ENCODE results near the gene TBX1. TPM values are rescaled to one million over a fixed set of nuclear protein-coding genes. Genes with fewer than 3 reads are reported as not detected.

The TBX1 gene
- total RNA-seq, 2 donors from 2014 or later = 1.1 to 2.9 TPM

DNA sequence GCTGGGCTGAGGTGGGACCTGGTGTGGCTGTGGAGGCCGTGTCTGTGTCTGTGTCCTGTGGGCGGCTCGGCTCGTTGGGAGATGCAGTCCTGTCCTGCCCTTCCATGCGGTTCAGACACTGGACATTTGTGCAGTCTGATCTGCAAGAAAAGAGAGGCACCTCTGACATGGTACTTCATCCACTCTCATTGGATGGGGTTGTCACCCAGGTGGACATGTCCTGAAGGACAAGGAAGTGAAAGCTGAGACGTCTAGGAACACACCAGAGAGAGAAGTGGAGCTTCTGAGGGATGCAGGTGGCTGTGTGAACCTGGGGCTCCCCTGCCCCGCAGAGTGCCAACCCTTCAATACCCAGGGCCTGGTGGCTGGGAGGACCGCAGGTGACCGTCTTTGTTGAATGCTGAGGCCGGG, 18.4 kb downstream of the TBX1 start:
- H3K27me3 Mint-ChIP-seq = peaks cover 0 to 8% of the 10 kb centered on the region in 2 donors
- no peaks in the 10 kb centered on the region for H3K36me3 Mint-ChIP-seq
- H3K4me1 Mint-ChIP-seq (ENCODE audit: low read depth in 2 of 2) = peaks cover 0 to 8% of the 10 kb centered on the region in 2 donors
- H3K9me3 Mint-ChIP-seq = no peaks in the 10 kb centered on the region
- no peak for DNase-seq (ENCODE audit: low spot score)
- H3K27ac Mint-ChIP-seq = no peak overlapping the region
- no peak overlapping the region for H3K4me3 Mint-ChIP-seq
- ATAC-seq = no peak

DNA sequence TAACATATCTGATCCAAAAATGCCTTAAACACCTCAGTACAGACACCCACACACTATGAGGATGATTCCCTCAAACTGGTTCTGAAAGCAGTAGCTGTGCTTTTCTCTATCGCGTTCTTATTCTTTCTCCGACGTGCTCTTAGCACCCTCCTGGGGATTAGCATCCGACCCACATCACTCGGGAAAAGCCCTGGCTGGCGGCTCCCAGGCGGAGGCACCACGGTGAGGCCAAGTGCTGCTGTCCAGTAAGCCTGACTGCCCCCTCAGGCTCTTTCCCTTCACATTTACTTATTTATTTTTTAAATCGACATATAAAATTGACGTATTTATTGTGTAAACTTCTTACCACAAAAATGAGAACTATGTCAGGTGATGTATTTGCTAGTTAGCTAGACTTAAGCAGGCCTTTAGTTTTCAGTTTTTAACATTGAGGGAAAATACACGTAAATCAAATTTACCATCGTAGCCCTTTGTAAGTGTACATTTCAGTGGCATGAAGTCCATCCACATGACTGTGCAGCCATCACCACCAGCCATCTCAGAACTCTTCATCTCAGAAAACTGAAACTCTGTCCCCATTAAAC, 19.2 kb downstream of the TBX1 start:
- DNase-seq (ENCODE audit: low spot score) = no peak
- Mint-ChIP-seq H3K9me3 (no peaks in the 10 kb centered on the region), H3K27me3 (peaks cover 0 to 8% of the 10 kb centered on the region in 2 donors), H3K36me3 (no peaks in the 10 kb centered on the region), H3K27ac (no peak overlapping the region), H3K4me3 (no peak overlapping the region), H3K4me1 (ENCODE audit: low read depth in 2 of 2) (peaks cover 0 to 8% of the 10 kb centered on the region in 2 donors)
- ATAC-seq = no peak

DNA sequence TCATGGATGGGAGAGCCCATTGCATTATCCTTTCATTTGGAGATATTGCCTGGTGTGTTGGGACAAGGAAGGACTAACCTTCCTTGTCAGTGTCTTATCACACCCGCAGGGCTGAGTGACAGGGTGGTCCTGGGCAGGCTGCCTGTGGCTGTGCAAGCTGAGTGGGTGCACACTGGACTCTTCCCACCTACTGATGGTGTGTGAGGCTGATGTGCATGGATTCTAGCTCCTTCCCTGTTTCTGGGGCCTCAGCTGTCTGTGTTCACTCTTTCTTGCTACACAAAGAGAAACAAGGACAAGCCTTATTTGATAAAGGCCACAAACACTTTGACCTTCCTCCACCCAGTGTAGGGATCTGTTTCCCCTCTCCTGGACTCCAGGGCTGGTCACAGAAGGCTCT, 22.0 kb downstream of the TBX1 start:
- ATAC-seq = no peak
- no peak overlapping the region for H3K4me3 Mint-ChIP-seq
- no peaks in the 10 kb centered on the region for H3K9me3 Mint-ChIP-seq
- no peak overlapping the region for H3K27ac Mint-ChIP-seq
- H3K36me3 Mint-ChIP-seq = no peaks in the 10 kb centered on the region
- no peak for DNase-seq (ENCODE audit: low spot score)
- peaks cover 0 to 8% of the 10 kb centered on the region in 2 donors for H3K27me3 Mint-ChIP-seq
- peaks cover 0 to 3% of the 10 kb centered on the region in 2 donors for H3K4me1 Mint-ChIP-seq (ENCODE audit: low read depth in 2 of 2)

DNA sequence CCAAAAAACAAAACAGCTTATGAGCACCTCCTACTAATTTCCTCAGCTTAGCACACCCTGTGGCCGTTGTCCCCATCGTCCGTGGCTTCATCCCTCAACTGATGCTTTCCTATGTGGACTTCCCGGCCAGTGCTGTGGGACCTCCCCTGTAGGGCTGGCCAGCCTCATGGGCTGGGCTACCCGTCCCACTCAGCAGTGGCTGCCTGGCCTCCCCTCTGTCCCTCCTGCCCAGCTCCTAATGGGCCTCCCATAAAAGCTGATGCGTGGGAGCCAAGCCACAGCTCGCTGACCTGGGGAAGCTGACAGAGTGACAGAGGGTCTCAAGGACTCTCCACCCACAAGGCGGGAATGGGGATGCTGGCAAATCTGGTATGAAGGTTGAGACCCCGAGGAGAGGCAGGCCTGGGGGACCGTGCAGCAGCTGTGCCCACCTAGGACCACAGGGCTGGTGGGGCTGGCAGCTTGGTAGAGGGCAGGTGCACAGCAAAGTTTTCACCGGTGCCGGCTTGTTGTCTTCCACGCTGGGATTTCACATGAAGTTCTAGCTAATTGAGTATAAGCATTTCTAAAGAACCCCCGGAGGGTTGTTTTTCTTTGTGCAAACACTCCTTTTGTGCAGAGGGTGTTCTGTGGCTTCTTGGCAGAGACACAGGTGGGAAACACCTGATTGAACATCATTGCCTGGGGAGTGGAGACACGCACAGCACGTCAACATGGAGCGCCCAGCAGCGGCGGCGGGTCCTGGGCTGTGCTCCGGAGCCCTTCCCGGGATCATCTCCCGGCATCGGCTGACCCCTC, 23.2 kb downstream of the TBX1 start:
- no peaks in the 10 kb centered on the region for H3K9me3 Mint-ChIP-seq
- peaks cover 0 to 8% of the 10 kb centered on the region in 2 donors for H3K27me3 Mint-ChIP-seq
- ATAC-seq (no peak), DNase-seq (ENCODE audit: low spot score) (no peak)
- no peaks in the 10 kb centered on the region for H3K36me3 Mint-ChIP-seq
- H3K27ac Mint-ChIP-seq = no peak overlapping the region
- no peak overlapping the region for H3K4me3 Mint-ChIP-seq
- H3K4me1 Mint-ChIP-seq (ENCODE audit: low read depth in 2 of 2) = peaks cover 0 to 3% of the 10 kb centered on the region in 2 donors

DNA sequence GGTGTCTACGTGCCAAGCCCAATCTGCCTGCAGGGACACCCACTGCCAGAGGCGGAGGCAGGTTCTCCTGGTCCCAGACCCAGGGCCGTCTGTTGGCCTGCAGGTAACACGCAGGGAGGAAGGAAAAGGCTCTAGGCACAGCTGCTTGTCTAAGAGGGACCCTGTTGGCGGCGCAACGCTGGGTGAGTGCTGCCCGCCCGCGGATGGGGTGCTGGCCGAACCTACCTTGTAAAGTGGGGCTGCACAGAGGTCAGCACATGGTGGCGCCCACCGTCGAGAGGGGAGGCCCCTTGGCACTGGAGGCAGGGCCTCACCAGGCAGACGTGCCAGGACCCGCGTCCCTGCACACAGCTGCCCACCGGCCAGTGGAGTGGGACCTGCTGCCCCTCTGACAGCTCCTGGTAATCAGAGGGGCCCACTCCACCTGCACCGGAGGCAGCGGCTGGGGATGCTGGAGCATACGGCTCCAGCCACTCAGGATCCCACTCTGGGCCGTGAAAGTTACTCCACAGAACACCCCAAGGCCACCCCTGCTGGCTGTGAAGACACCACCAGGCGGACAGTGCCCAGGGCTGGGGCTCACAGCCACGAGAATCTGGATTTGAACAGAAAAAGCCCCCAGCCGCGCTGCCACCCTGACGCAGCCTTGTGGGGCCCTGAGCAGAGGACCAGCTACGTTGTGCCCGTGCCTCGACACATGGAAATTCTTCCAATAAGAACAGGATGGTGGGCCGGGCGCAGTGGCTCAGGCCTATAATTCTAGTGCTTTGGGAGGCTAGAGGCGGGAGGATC, 24.0 kb downstream of the TBX1 start:
- Mint-ChIP-seq H3K9me3 (no peaks in the 10 kb centered on the region), H3K4me1 (ENCODE audit: low read depth in 2 of 2) (peaks cover 0 to 3% of the 10 kb centered on the region in 2 donors), H3K27me3 (peaks cover 0 to 8% of the 10 kb centered on the region in 2 donors), H3K27ac (no peak overlapping the region), H3K4me3 (no peak overlapping the region), H3K36me3 (no peaks in the 10 kb centered on the region)
- peak in 1 of 2 donors; percentile 13 for ATAC-seq
- DNase-seq (ENCODE audit: low spot score) = no peak

DNA sequence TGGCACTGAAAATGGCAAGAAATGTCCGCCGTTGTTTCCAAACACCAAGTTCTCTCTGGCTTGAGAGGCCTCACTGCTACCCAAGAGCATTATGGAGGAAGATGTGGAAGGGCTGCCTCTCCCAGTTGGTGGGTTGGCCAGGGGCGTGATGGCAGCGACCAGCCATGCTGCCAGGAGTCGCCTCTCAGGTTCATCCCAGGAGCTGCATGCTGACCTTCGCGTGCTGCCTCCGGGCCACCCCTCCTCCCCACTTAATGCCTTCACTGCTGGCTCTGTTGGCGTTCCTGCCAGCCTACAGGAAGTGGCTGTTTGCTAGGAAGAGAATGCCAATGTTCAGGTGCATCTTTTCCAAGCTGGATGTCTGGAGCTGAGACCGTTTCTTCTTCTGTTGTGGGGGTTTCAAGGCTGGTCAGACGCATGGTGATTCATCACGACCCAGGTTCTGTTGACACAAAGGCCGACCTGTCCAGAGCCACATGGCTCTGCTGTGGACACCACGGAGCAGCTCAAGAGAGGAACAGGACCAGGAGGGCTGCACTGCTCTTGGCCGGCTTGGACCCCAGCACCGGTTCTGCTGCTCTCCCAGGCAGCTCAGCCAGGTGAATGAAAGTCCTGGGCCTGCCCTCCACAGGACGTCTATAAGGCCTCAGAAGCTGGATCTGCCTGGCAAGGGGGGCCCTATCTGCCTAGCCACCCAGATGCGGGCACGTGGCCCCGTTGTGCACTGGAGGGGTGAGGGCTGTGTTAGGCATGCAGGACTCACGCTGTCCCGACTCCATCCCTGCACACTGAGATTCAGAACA, 25.1 kb downstream of the TBX1 start:
- Mint-ChIP-seq H3K4me3 (no peak overlapping the region), H3K27me3 (peaks cover 0 to 8% of the 10 kb centered on the region in 2 donors), H3K27ac (no peak overlapping the region), H3K36me3 (no peaks in the 10 kb centered on the region), H3K4me1 (ENCODE audit: low read depth in 2 of 2) (no peaks in the 10 kb centered on the region), H3K9me3 (no peaks in the 10 kb centered on the region)
- no peak for ATAC-seq
- DNase-seq (ENCODE audit: low spot score) = no peak

DNA sequence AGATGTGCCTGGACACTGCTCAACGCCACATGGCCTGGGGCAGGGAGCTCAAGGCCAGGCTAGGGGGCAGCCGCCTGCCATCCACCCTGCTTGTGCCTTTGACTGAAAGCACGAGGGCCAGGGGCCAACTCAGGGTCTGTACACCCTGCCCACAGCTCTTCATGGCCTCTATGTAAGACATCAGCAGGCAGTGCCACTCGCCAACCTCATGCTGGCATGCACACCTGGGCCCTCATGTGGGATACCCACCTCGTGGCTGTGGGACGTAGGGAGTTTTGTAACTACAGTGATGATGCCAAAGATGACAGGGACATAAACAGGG, 25.6 kb downstream of the TBX1 start:
- Mint-ChIP-seq H3K4me3 (no peak overlapping the region), H3K27me3 (peaks cover 0 to 7% of the 10 kb centered on the region in 2 donors), H3K4me1 (ENCODE audit: low read depth in 2 of 2) (no peaks in the 10 kb centered on the region), H3K27ac (no peak overlapping the region), H3K36me3 (no peaks in the 10 kb centered on the region), H3K9me3 (no peaks in the 10 kb centered on the region)
- no peak for DNase-seq (ENCODE audit: low spot score)
- no peak for ATAC-seq

DNA sequence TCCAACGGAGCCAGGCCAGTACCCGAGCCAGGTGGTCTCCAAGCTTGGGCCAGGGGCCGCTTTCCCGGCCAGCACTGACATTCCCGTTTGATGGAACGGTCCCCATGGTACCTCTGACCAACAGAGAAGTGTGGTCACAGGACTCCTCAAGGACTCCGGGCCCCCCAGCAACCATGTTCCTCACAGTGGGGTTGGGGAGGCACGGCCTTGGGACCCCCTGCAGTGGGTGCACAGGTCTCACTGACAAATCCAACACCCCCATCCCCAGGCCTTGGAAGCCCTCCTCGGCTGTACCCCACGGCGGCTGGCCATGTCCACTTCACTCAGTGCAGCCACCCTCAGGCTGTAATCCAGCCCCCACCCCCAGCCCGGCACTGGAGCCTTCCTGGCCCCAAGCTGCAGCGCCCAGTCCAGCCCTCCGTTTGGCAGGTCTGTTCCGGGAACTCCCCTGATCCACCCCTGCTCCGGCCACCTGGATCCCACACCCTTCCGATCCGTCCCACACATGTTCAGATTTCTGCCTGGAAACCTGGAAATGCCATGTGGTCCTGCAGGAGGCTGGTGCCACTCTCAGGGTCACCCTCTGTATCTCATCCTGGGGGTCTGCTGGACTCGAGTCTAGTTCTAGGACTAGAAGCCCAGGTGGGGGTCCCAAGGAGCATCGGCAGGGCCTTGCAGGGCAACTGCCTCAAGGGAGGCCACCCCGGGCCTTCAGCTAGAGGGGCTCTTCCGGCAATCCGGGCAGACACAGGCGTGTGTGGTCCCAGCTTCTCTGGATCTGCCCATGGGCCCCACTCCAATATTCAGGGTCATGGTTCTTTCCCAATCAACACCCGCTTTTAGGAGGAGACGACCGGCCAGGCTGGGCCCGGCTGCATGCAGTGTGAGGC, 26.6 kb downstream of the TBX1 start:
- no peak for ATAC-seq
- Mint-ChIP-seq H3K4me1 (ENCODE audit: low read depth in 2 of 2) (no peaks in the 10 kb centered on the region), H3K27ac (no peak overlapping the region), H3K36me3 (peaks cover 7% of the 10 kb centered on the region), H3K27me3 (no peaks in the 10 kb centered on the region), H3K9me3 (no peaks in the 10 kb centered on the region), H3K4me3 (no peak overlapping the region)
- DNase-seq (ENCODE audit: low spot score) = no peak

DNA sequence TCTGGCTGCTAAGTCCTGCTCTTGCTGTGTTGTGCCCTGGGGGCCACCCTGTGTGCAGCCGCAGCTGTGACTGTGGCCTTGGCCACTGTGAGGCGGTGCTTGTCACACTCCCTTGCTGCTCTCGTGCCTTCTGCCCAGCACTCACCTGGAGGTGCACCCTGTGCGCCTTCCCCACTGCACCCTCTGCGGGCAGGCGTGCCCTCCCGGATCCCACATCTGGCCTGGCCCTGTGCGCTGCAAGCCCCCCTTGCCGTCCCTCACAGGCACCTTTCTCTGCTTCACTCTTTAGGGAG, 27.2 kb downstream of the TBX1 start:
- ATAC-seq = peak in 1 of 2 donors; percentile 19
- no peak overlapping the region for H3K27ac Mint-ChIP-seq
- H3K36me3 Mint-ChIP-seq = peaks cover 7% of the 10 kb centered on the region
- no peaks in the 10 kb centered on the region for H3K4me1 Mint-ChIP-seq (ENCODE audit: low read depth in 2 of 2)
- H3K9me3 Mint-ChIP-seq = no peaks in the 10 kb centered on the region
- H3K27me3 Mint-ChIP-seq = no peaks in the 10 kb centered on the region
- H3K4me3 Mint-ChIP-seq = no peak overlapping the region
- DNase-seq (ENCODE audit: low spot score) = no peak

DNA sequence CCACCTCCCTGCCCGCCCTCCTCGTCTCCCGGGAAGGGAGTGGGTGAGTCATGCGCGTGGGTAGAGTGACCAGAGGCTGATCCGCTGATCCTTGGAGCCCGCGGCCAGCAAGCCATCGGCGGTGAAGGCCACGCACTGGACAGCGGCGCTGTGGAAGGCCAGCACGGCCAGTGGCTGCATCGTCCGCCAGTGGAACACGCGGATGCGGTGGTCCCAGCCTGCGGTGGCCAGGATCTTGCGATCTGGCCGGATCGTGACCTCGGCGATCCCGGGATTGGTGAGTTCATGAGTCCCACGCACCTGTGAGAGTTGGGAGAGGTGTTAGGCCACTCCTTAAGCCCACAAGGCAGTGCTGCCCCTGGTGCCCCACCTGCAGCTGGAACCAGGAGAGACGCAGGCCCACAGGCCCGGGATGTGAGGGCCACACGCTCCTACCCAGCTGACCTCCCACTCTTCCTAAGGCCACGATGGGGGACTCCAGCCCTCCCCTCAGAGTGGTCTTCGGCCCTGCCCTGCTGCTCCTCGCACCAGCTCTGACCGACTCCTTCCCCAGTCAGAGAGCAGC, 28.2 kb downstream of the TBX1 start:
- no peak for ATAC-seq
- Mint-ChIP-seq H3K4me1 (ENCODE audit: low read depth in 2 of 2) (no peaks in the 10 kb centered on the region), H3K4me3 (no peak overlapping the region), H3K27ac (no peak overlapping the region), H3K27me3 (no peaks in the 10 kb centered on the region), H3K9me3 (no peaks in the 10 kb centered on the region), H3K36me3 (peaks cover 7% of the 10 kb centered on the region)
- no peak for DNase-seq (ENCODE audit: low spot score)

DNA sequence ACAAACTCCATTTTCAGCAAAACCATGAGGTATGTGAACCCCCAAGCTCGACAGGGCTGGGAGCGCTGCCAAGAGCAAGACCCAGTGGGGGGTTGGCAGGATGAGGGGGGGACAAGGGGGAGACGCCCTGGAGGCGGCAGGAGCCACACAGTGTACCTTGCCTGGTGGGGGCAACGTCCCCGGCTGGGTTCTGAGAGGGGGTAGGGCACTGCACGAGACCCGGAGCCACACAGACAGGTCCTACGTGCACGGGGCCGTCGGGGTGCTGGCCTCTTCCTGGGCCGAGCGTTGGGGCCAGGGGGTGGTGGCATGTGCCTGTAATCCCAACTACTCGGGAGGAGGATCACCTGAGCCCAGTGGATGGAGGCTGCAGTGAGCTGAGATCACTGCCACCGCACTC, 28.8 kb downstream of the TBX1 start:
- Mint-ChIP-seq H3K9me3 (no peaks in the 10 kb centered on the region), H3K4me3 (no peak overlapping the region)
- no peak for ATAC-seq

DNA sequence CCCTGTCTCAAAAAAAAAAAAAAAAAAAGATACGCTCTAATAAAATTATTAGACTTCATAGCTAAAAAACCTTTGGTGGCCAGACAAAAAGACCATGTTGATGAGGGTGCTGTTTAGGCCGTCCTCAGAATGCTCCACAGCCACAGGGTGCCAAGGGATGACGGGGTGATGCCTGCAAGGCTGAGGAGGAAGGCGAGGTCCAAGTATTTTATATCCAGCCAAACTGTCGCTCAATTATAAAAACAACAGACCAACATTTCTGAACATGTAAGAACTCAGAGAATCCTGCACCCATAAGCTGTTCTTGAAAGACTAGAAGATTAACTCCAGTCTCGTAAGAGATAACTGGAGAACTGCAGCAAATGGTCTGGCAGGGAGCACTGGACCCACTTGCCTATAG, 29.2 kb downstream of the TBX1 start:
- Mint-ChIP-seq H3K4me1 (ENCODE audit: low read depth in 2 of 2) (no peaks in the 10 kb centered on the region), H3K4me3 (no peak overlapping the region), H3K27ac (no peak overlapping the region), H3K36me3 (peaks cover 7% of the 10 kb centered on the region), H3K27me3 (no peaks in the 10 kb centered on the region), H3K9me3 (no peaks in the 10 kb centered on the region)
- ATAC-seq (no peak), DNase-seq (ENCODE audit: low spot score) (no peak)

More for the DNA sequence above, 28.8 kb downstream of the TBX1 start:
- Mint-ChIP-seq H3K4me1 (ENCODE audit: low read depth in 2 of 2) (no peaks in the 10 kb centered on the region), H3K27me3 (no peaks in the 10 kb centered on the region), H3K27ac (no peak overlapping the region), H3K36me3 (peaks cover 7% of the 10 kb centered on the region)
- DNase-seq (ENCODE audit: low spot score) = no peak

DNA sequence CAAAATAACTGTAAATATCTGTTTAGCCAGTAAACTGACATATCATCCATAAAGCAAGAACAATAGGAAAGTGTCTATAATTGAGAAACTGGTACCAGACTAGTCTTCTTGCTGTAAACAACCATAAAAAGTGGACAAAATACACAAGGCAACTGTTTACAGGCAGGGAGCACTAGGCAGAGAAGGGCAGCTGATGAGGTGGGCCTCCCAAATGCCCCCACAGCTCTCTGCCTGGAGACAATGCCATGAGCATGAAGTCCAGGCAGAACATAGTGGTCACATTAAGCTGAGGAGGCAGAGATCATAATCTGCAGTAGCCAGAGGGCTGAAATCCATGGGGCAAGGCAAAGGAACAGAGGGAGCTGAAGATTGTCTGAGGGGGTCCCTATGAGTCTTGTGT, 30.7 kb downstream of the TBX1 start:
- peaks cover 7% of the 10 kb centered on the region for H3K36me3 Mint-ChIP-seq
- ATAC-seq (no peak), DNase-seq (ENCODE audit: low spot score) (no peak)
- no peaks in the 10 kb centered on the region for H3K27me3 Mint-ChIP-seq
- no peaks in the 10 kb centered on the region for H3K4me1 Mint-ChIP-seq (ENCODE audit: low read depth in 2 of 2)
- H3K27ac Mint-ChIP-seq = no peak overlapping the region
- no peak overlapping the region for H3K4me3 Mint-ChIP-seq
- H3K9me3 Mint-ChIP-seq = no peaks in the 10 kb centered on the region
